Left ventricle myocardium superior (tissue), 1 donor: Measurements from ENCODE around the gene HOMER2. TPM values are rescaled to one million over a fixed set of nuclear protein-coding genes. Genes with fewer than 3 reads are reported as not detected.
"Not testable (repeated sequence)": the region's sequence is repeated elsewhere in the genome, so short reads cannot be mapped to it uniquely, and the experiment has no call there.

ENCODE experiments used
- ATAC-seq: fragments of 200-7000 bp; cut with Tn5 transposase; one replicate; pipeline ENCODE4 v1.9.1; 2020; ENCODE audit warnings: mild to moderate bottlenecking, moderate library complexity
- DNase-seq: peaks from one replicate; pipeline ENCODE4 v3.0.0-alpha.2; 2020
- intact Hi-C: fragments of 100-400 bp; cut with micrococcal nuclease; formaldehyde crosslinking; loops from one replicate; pipeline ENCODE4 v1.11.0; 2022
- total RNA-seq: library from RNA; stranded (reverse); fragmentation: NEBNext Ultra II Directional; extraction: Animal tissue kit (Norgen Biotek cat#: 25700); gene quantifications from one replicate; pipeline ENCODE4 v1.2.1, GENCODE V29; 2021
- donor health status: DM: no; HTN: yes; CAD: no; lungs with severe emphysema.

The HOMER2 gene
- total RNA-seq, 1 donor from 2014 or later: 59.4 TPM

GRCh38 chr15:82828075-82828474 lies 124.4 kb downstream of the HOMER2 start:
- intact Hi-C loops: no loop called here
- DNase-seq (no peak), ATAC-seq (no peak)

DNA sequence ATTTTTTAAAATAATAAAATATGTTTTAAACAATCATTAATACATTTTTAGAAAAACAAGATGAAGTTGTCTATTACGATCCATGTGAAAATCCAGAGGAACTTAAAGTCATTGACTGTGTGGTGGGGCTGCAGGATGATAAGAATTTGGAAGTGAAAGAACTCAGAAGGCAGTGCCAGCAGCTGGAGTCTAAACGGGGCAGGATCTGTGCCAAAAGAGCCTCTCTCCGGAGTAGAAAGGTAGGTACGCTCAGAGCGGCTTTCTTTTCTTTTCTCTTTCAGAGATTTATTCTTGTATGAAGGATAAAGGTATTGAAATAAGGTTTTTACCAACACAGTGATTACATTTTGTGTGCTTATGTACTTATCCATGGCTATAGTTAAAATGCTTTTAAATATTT lies 129.5 kb downstream of the HOMER2 start:
- intact Hi-C loops: no loop called here
- DNase-seq (no peak), ATAC-seq (no peak)

- DNase-seq, intact Hi-C loops, ATAC-seq: not testable (repeated sequence)
These were observed 130.7 kb downstream of the HOMER2 start for GRCh38 chr15:82821851-82822250.

- DNase-seq, ATAC-seq, intact Hi-C loops: not testable (repeated sequence)
These were observed 131.1 kb downstream of the HOMER2 start for GRCh38 chr15:82821396-82821795.

- intact Hi-C loops: no loop called here
- no peak for DNase-seq
- no peak for ATAC-seq
These were observed 132.4 kb downstream of the HOMER2 start for GRCh38 chr15:82820128-82820527.

GRCh38 chr15:82812994-82813393 lies 139.5 kb downstream of the HOMER2 start:
- intact Hi-C loops: no loop called here
- no peak for ATAC-seq
- DNase-seq: no peak

DNA sequence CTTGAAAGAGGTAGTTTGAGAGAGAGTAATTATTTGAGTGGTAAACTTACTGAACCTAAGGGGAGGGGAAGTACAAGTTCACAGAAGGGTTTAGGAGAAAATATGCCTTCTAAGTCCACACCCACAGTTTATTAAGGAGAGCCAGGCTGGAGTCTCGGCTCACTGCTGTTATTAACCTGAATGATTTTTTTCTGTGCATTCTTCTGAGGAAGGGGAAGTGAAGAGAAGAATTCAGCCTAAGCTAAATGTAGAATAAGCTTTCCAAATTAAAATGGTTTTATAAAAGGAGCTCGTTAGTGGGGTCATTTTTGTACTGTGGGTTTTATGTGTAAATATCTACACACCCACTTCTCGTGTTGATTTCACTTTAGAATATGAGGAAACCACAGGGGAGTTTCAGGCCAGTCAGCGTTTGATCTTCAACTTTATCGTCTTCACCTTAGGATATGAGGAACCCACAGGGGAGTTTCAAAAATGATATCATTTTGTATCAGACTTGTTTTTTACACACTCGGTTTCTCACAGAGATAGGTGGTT lies 141.6 kb downstream of the HOMER2 start:
- intact Hi-C loops: no loop called here
- ATAC-seq (no peak), DNase-seq (no peak)

- ATAC-seq (no peak), DNase-seq (peak; percentile 63)
- intact Hi-C loops: no loop called here
These were observed 142.2 kb downstream of the HOMER2 start for GRCh38 chr15:82810061-82810889.

DNA sequence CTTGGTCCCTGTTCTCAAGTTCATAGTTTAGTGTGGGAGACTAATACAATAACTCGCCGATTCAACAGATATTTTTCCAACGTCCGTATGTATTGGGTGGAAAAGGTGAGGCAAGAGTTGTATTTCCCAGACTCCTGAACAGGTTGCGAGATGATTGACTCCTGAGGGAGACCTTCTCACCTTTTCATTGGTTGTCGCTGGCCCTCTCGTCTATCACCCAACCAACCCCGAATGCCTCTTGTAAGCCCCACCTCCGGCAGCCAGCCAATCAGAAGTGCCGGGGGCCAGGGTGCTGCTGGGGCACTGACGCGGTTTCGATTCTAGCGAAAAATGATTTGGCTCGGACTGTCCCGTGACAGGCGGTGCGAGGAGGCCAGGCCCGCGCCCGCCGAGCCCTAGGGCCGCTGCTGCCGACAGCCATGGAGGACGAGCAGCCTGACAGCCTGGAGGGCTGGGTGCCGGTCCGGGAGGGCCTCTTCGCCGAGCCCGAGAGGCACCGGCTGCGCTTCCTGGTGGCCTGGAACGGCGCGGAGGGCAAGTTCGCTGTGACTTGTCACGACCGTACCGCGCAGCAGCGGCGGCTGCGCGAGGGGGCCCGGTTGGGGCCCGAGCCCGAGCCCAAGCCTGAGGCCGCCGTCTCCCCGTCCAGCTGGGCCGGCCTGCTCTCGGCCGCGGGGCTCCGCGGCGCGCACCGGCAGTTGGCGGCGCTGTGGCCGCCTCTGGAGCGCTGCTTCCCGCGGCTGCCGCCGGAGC lies 143.0 kb downstream of the HOMER2 start, which contains the start of gene WHAMM:
Gene WHAMM, plus strand, starts transcription at position 321 of the 753 bp plus-strand sequence. Its CDS starts 99 bp downstream, at position 420.
- intact Hi-C loops: loop anchor here (10.0 kb wide), 1 partner anchor 55 kb away; no protein-coding TSS in a partner anchor
- ATAC-seq (peak; percentile 92), DNase-seq (peak; percentile 99)

DNA sequence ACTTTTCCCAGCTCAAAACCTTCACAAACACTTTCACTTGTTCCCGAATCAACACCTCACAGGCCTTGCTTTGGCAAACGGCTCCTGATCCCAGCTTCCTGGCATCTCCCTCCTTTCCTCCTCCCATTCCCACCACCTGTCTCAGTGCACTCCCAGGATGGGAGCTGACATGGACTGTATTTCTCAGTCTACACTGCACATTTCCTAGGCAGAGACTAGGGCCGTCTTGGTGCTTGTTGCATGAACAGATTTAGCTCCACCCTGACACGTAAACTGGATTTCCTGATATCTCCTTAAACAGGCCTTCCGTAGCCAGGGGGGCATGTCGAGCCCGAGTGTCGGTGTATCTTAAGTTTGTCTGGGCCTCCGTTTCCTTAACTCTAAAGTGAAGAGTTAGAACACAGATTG lies 143.9 kb downstream of the HOMER2 start:
- intact Hi-C loops: loop anchor here (10.0 kb wide), 1 partner anchor 54 kb away; no protein-coding TSS in a partner anchor
- ATAC-seq: no peak

DNA sequence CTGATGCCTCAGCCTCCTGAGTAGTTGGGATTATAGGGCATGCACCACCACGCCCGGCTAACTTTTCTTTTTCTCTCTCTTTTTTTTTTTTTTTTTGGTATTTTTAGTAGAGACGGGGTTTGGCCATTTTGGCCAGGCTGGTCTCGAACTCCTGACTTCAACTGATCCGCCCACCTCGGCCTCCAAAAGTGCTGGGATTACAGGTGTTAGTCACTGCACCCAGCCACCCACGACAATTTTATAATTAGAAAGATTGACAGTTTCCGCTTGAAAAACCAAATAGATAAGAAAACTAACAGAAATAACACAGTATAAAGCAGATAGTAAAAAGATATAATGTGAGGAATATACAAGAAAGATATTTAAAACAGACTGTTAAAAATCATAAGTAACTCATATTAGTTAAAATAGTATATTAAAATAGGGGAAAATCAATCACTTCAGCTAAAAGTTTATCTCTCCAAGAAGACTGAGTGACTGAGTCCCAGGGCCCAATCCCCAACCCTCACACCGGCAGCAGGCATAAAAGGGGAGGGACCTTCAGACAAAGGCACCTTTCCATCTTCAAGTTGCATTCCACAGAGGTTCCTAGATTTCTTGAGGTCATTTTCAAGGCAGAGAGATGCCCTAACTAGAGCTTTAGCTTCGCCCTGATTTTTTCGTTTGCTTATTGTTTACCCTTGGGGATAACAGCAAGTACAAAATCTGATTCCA lies 144.4 kb downstream of the HOMER2 start:
- ATAC-seq (no peak), DNase-seq (no peak)
- intact Hi-C loops: loop anchor here (10.0 kb wide), 1 partner anchor 53 kb away; no protein-coding TSS in a partner anchor

More for the DNA sequence above, 143.9 kb downstream of the HOMER2 start:
- no peak for DNase-seq

GRCh38 chr15:82805994-82806406 lies 146.5 kb downstream of the HOMER2 start, which contains the start of gene FSD2:
Gene FSD2, minus strand, starts transcription at chr15:82806069. Its CDS starts 18,679 bp downstream, at chr15:82787390.
- intact Hi-C loops: loop anchor here (10.0 kb wide), 1 partner anchor 51 kb away; no protein-coding TSS in a partner anchor
- ATAC-seq: peak; percentile 70
- peak; percentile 67 for DNase-seq

- intact Hi-C loops: loop anchor here (10.0 kb wide), 1 partner anchor 50 kb away; no protein-coding TSS in a partner anchor
- DNase-seq: no peak
- peak; percentile 29 for ATAC-seq
These were observed 148.0 kb downstream of the HOMER2 start for GRCh38 chr15:82804575-82804949.

- intact Hi-C loops: loop anchor here (10.0 kb wide), 1 partner anchor 49 kb away; no protein-coding TSS in a partner anchor
- ATAC-seq (no peak), DNase-seq (no peak)
These were observed 148.5 kb downstream of the HOMER2 start for GRCh38 chr15:82803793-82804574.

- intact Hi-C loops: loop anchor here (10.0 kb wide), 1 partner anchor 48 kb away; no protein-coding TSS in a partner anchor
- no peak for DNase-seq
- ATAC-seq: no peak
These were observed 150.0 kb downstream of the HOMER2 start for GRCh38 chr15:82802497-82802896.

- ATAC-seq (peak; percentile 76), DNase-seq (no peak)
- intact Hi-C loops: no loop called here
These were observed 153.2 kb downstream of the HOMER2 start for GRCh38 chr15:82799183-82799841.
